GM23338 (cell line): ENCODE measurements around the gene TOR3A. TPM values are rescaled to one million over a fixed set of nuclear protein-coding genes. Genes with fewer than 3 reads are reported as not detected.

ENCODE experiments used
- ATAC-seq: fragments of 200-7000 bp; cut with Tn5 transposase; 3 replicates; pipeline ENCODE4 v1.9.1; 2020
- DNase-seq: peaks from one replicate; pipeline ENCODE4 v3.0.0-alpha.2; 2015; ENCODE audit warnings: low spot score
- H2AFZ ChIP-seq: fragments of 200-600 bp; sonication (generic); 2 replicates; pipeline ENCODE4 v1.8.0; 2016; ENCODE audit warnings: antibody characterized with exemption, mild to moderate bottlenecking, moderate library complexity
- H3F3A ChIP-seq: fragments of 200-600 bp; sonication (generic); replicated peaks from 2 replicates; pipeline ENCODE4 v1.8.0; 2017; ENCODE audit warnings: antibody characterized with exemption, mixed run types, low read depth
- H3K27ac ChIP-seq: fragments of 200-600 bp; sonication (generic); 2 replicates; pipeline ENCODE4 v1.6.1; 2016; ENCODE audit warnings: low read depth
- H3K27me3 ChIP-seq: fragments of 200-600 bp; sonication (generic); 2 replicates; pipeline ENCODE4 v1.8.0; 2016; ENCODE audit warnings: mild to moderate bottlenecking, mixed run types, moderate library complexity; ENCODE audit not compliant: insufficient read depth
- H3K36me3 ChIP-seq: fragments of 200-600 bp; sonication (generic); 2 replicates; pipeline ENCODE4 v1.8.0; 2016; ENCODE audit warnings: mild to moderate bottlenecking; ENCODE audit not compliant: insufficient read depth
- H3K4me1 ChIP-seq: fragments of 200-600 bp; sonication (generic); 2 replicates; pipeline ENCODE4 v1.8.0; 2016; ENCODE audit warnings: mild to moderate bottlenecking, moderate library complexity; ENCODE audit not compliant: insufficient read depth
- H3K4me2 ChIP-seq: fragments of 200-600 bp; sonication (generic); 2 replicates; pipeline ENCODE4 v1.7.1; 2017; ENCODE audit warnings: mixed run types
- H3K4me3 ChIP-seq: fragments of 200-600 bp; sonication (generic); 2 replicates; pipeline ENCODE4 v1.6.1; 2016; ENCODE audit warnings: mixed run types
- H3K79me2 ChIP-seq: fragments of 200-600 bp; sonication (generic); replicated peaks from 2 replicates; pipeline ENCODE4 v1.8.0; 2017; ENCODE audit warnings: mild to moderate bottlenecking; ENCODE audit not compliant: insufficient read depth
- H3K9me2 ChIP-seq: fragments of 200-600 bp; sonication (generic); 2 replicates; pipeline ENCODE4 v1.8.0; 2017; ENCODE audit not compliant: insufficient read depth
- H4K20me1 ChIP-seq: fragments of 200-600 bp; sonication (generic); replicated peaks from 2 replicates; pipeline ENCODE4 v1.8.0; 2017; ENCODE audit warnings: mild to moderate bottlenecking; ENCODE audit not compliant: insufficient read depth
- H3K27ac Mint-ChIP-seq: 2 replicates; pipeline ENCODE4 v1.8.0; 2020; ENCODE audit warnings: inconsistent platforms, mild to moderate bottlenecking, moderate library complexity, mixed read lengths
- H3K27me3 Mint-ChIP-seq: 3 replicates; pipeline ENCODE4 v1.8.0; 2022; ENCODE audit warnings: low read depth, mild to moderate bottlenecking, moderate library complexity, mixed read lengths, inconsistent platforms; ENCODE audit not compliant: insufficient read depth, poor library complexity
- H3K36me3 Mint-ChIP-seq: 3 replicates; pipeline ENCODE4 v1.8.0; 2021; ENCODE audit warnings: low read depth, mild to moderate bottlenecking, inconsistent platforms, moderate library complexity, mixed read lengths
- H3K4me1 Mint-ChIP-seq: 3 replicates; pipeline ENCODE4 v1.8.0; 2020; ENCODE audit warnings: mild to moderate bottlenecking, inconsistent platforms, mixed read lengths
- H3K4me3 Mint-ChIP-seq: 3 replicates; pipeline ENCODE4 v1.8.0; 2021; ENCODE audit warnings: moderate library complexity, mild to moderate bottlenecking, inconsistent platforms, mixed read lengths
- H3K9me3 Mint-ChIP-seq: 3 replicates; pipeline ENCODE4 v1.8.0; 2020; ENCODE audit warnings: moderate library complexity, mild to moderate bottlenecking, inconsistent platforms, mixed read lengths
- CREB1 ChIP-seq: fragments of 250-450 bp; sonication (Bioruptor Pico); IDR thresholded peaks from 2 replicates; pipeline ENCODE4 v1.5.0; 2020; ENCODE audit warnings: low read depth, mild to moderate bottlenecking, moderate library complexity
- JUNB ChIP-seq: IDR thresholded peaks from one replicate; pipeline ENCODE4 v1.6.1; 2016; ENCODE audit warnings: antibody characterized with exemption; ENCODE audit not compliant: unreplicated experiment
- POLR2AphosphoS5 ChIP-seq: IDR thresholded peaks from 2 replicates; pipeline ENCODE4 v1.6.1; 2016; ENCODE audit warnings: antibody characterized with exemption, low read depth
- REST ChIP-seq: IDR thresholded peaks from one replicate; pipeline ENCODE4 v1.6.1; 2018; ENCODE audit warnings: antibody characterized with exemption; ENCODE audit not compliant: unreplicated experiment
- ZNF114 ChIP-seq: fragments of 250-450 bp; sonication (Bioruptor Pico); IDR thresholded peaks from 2 replicates; pipeline ENCODE4 v1.5.0; 2020; ENCODE audit warnings: mild to moderate bottlenecking, moderate library complexity
- ZNF331 ChIP-seq: fragments of 250-450 bp; sonication (Bioruptor Pico); IDR thresholded peaks from 2 replicates; pipeline ENCODE4 v1.5.0; 2020; ENCODE audit warnings: low read depth, mild to moderate bottlenecking, moderate library complexity
- ZNF462 ChIP-seq: fragments of 250-450 bp; sonication (Bioruptor Pico); IDR thresholded peaks from 2 replicates; pipeline ENCODE4 v1.5.0; 2020; ENCODE audit warnings: mild to moderate bottlenecking, moderate library complexity
- polyA plus RNA-seq: library from polyadenylated mRNA; unstranded; fragments of >200 nt; fragmentation: Nextera tagmentation; extraction: Ambion mirVana; gene quantifications from 2 replicates; pipeline ENCODE4 v1.2.1, GENCODE V29; 2016
- total RNA-seq: library from RNA; depleted of rRNA; stranded (reverse); fragments of >200 nt; shearing (Covaris generic); gene quantifications from 2 replicates; pipeline ENCODE4 v1.2.3, GENCODE V29; 2014

Gene TOR3A
- total and polyA plus RNA-seq, 2 experiments from 2014 or later = 11.2 to 57.6 TPM

- Mint-ChIP-seq H3K4me1 (peaks cover 11% of the 10 kb centered on the region), H3K4me3 (no peak overlapping the region), H3K36me3 (peaks cover 34% of the 10 kb centered on the region; the same call in 2 of the 3 replicates), H3K27ac (no peak overlapping the region), H3K27me3 (peaks cover 7% of the 10 kb centered on the region), H3K9me3 (peaks cover 21% of the 10 kb centered on the region)
- no peaks in the 10 kb centered on the region for H3K27me3 ChIP-seq
- no peak overlapping the region for H3K27ac ChIP-seq
- H4K20me1 ChIP-seq = no peaks in the 10 kb centered on the region
- ATAC-seq (no peak), DNase-seq (no peak)
- TF ChIP-seq ZNF462 (CRISPR knock-in tag) (no peak), ZNF331 (CRISPR knock-in tag) (no peak), REST (no peak), ZNF114 (CRISPR knock-in tag) (no peak), POLR2AphosphoS5 (no peak), JUNB (no peak), CREB1 (no peak)
- H2AFZ ChIP-seq = no peak overlapping the region
- H3K4me3 ChIP-seq = no peak overlapping the region
- peaks cover 7% of the 10 kb centered on the region; the same call in 1 of the 2 replicates for H3K4me1 ChIP-seq
- H3K79me2 ChIP-seq = peaks cover 51% of the 10 kb centered on the region
- H3K4me2 ChIP-seq = no peak overlapping the region
- no peaks in the 10 kb centered on the region for H3K36me3 ChIP-seq
- no peaks in the 10 kb centered on the region for H3K9me2 ChIP-seq
- no peaks in the 10 kb centered on the region for H3F3A ChIP-seq
Observed at GRCh38 chr1:179042700-179043099, 39.2 kb upstream of the TOR3A start.
